ENCODE results near the gene MGMT. TPM values are rescaled to one million over a fixed set of nuclear protein-coding genes. Genes with fewer than 3 reads are reported as not detected.

MGMT gene
- total RNA-seq = 10 to 100 TPM; 18.3 to 25.5 TPM

GRCh38 chr10:129466703-129467358 lies at the start of gene MGMT:
TSS of gene MGMT (plus strand) at chr10:129467241.
- ATAC-seq (ENCODE audit: insufficient number of reproducible peaks, low FRiP score, low read depth) = peak; percentile 76
- peaks cover 4% of the 10 kb centered on the region for H3K36me3 ChIP-seq
- TF ChIP-seq CTCF (IDR thresholded peaks at IDR 0.05) = no peak
- H3K9me3 ChIP-seq = no peaks in the 10 kb centered on the region
- peaks cover 9 to 20% of the 10 kb centered on the region in 2 donors for H3K4me1 ChIP-seq (ENCODE audit: control insufficient read depth in 1 of 2, low read depth in 2 of 2)
- peak; percentile 77 for DNase-seq (ENCODE audit: low spot score)
- H3K4me3 ChIP-seq = peak within 1 kb of the TSS; percentile 93
- peak within 1 kb of the TSS; percentile 83 to 84 for H3K27ac ChIP-seq
- H3K27me3 ChIP-seq (replicated peaks; ENCODE audit: insufficient read depth) = no peaks in the 10 kb centered on the region

GRCh38 chr10:129417870-129418269 lies 49.2 kb upstream of the MGMT start:
- DNase-seq (ENCODE audit: low spot score) (no peak), ATAC-seq (ENCODE audit: insufficient number of reproducible peaks, low FRiP score, low read depth) (no peak)
- Histone ChIP-seq H3K4me3 (no peak overlapping the region), H3K27me3 (replicated peaks; ENCODE audit: insufficient read depth) (no peaks in the 10 kb centered on the region), H3K9me3 (no peaks in the 10 kb centered on the region), H3K4me1 (ENCODE audit: control insufficient read depth in 1 of 2, low read depth in 2 of 2) (no peaks in the 10 kb centered on the region), H3K27ac (no peak overlapping the region), H3K36me3 (no peaks in the 10 kb centered on the region)
- no peak for TF ChIP-seq CTCF (IDR thresholded peaks at IDR 0.05)

- no peak overlapping the region for H3K27ac ChIP-seq
- no peaks in the 10 kb centered on the region for H3K4me1 ChIP-seq (ENCODE audit: control insufficient read depth in 1 of 2, low read depth in 2 of 2)
- H3K9me3 ChIP-seq = no peaks in the 10 kb centered on the region
- no peak for TF ChIP-seq CTCF (IDR thresholded peaks at IDR 0.05)
- DNase-seq (ENCODE audit: low spot score) (no peak), ATAC-seq (ENCODE audit: insufficient number of reproducible peaks, low FRiP score, low read depth) (no peak)
- no peaks in the 10 kb centered on the region for H3K36me3 ChIP-seq
- H3K27me3 ChIP-seq (replicated peaks; ENCODE audit: insufficient read depth) = no peaks in the 10 kb centered on the region
- no peak overlapping the region for H3K4me3 ChIP-seq
These were observed 48.4 kb upstream of the MGMT start for GRCh38 chr10:129418496-129419225.

- no peak for DNase-seq (ENCODE audit: low spot score)
- Histone ChIP-seq H3K27me3 (replicated peaks; ENCODE audit: insufficient read depth) (no peaks in the 10 kb centered on the region), H3K4me1 (ENCODE audit: control insufficient read depth in 1 of 2, low read depth in 2 of 2) (no peaks in the 10 kb centered on the region), H3K27ac (no peak overlapping the region), H3K9me3 (no peaks in the 10 kb centered on the region), H3K36me3 (no peaks in the 10 kb centered on the region), H3K4me3 (no peak overlapping the region)
- no peak for ATAC-seq (ENCODE audit: insufficient number of reproducible peaks, low FRiP score, low read depth)
- no peak for TF ChIP-seq CTCF (IDR thresholded peaks at IDR 0.05)
These were observed 47.6 kb upstream of the MGMT start for GRCh38 chr10:129419397-129419796.

GRCh38 chr10:129421399-129422010 lies 45.5 kb upstream of the MGMT start:
- Histone ChIP-seq H3K27me3 (replicated peaks; ENCODE audit: insufficient read depth) (no peaks in the 10 kb centered on the region), H3K4me3 (no peak overlapping the region), H3K9me3 (no peaks in the 10 kb centered on the region), H3K27ac (no peak overlapping the region), H3K4me1 (ENCODE audit: control insufficient read depth in 1 of 2, low read depth in 2 of 2) (no peaks in the 10 kb centered on the region), H3K36me3 (no peaks in the 10 kb centered on the region)
- DNase-seq (ENCODE audit: low spot score) (no peak), ATAC-seq (ENCODE audit: insufficient number of reproducible peaks, low FRiP score, low read depth) (no peak)
- TF ChIP-seq CTCF (IDR thresholded peaks at IDR 0.05) = no peak
